ENCODE data around the gene WT1. TPM values are rescaled to one million over a fixed set of nuclear protein-coding genes. Genes with fewer than 3 reads are reported as not detected.

WT1 gene
- polyA plus RNA-seq, 3 donors, result 194 to 254 (median 236) TPM

GRCh38 chr11:32405592-32405991, 29.7 kb downstream of the WT1 start:
- DNase-seq (ENCODE audit: extremely low read depth in 1 of 11, low read depth in 9 of 11, low spot score in 4 of 11), result no peak

- DNase-seq (ENCODE audit: extremely low read depth in 1 of 11, low read depth in 9 of 11, low spot score in 4 of 11), result no peak
These were observed 32.5 kb downstream of the WT1 start for GRCh38 chr11:32402836-32403235.

- no peak for DNase-seq (ENCODE audit: extremely low read depth in 1 of 11, low read depth in 9 of 11, low spot score in 4 of 11)
These were observed 34.5 kb downstream of the WT1 start for GRCh38 chr11:32400670-32401369.

GRCh38 chr11:32400196-32400595, 35.1 kb downstream of the WT1 start:
- DNase-seq (ENCODE audit: extremely low read depth in 1 of 11, low read depth in 9 of 11, low spot score in 4 of 11), result no peak

GRCh38 chr11:32396991-32397390, 38.3 kb downstream of the WT1 start:
- no peak for DNase-seq (ENCODE audit: extremely low read depth in 1 of 11, low read depth in 9 of 11, low spot score in 4 of 11)

GRCh38 chr11:32396331-32396730, 39.0 kb downstream of the WT1 start:
- no peak for DNase-seq (ENCODE audit: extremely low read depth in 1 of 11, low read depth in 9 of 11, low spot score in 4 of 11)

- DNase-seq (ENCODE audit: extremely low read depth in 1 of 11, low read depth in 9 of 11, low spot score in 4 of 11), result no peak
These were observed 40.2 kb downstream of the WT1 start for GRCh38 chr11:32395127-32395526.

GRCh38 chr11:32392840-32393239, 42.5 kb downstream of the WT1 start:
- no peak for DNase-seq (ENCODE audit: extremely low read depth in 1 of 11, low read depth in 9 of 11, low spot score in 4 of 11)

- DNase-seq (ENCODE audit: extremely low read depth in 1 of 11, low read depth in 9 of 11, low spot score in 4 of 11), result peak in 1 of 11 donors; percentile 14
These were observed 43.3 kb downstream of the WT1 start for GRCh38 chr11:32391956-32392553.

- DNase-seq (ENCODE audit: extremely low read depth in 1 of 11, low read depth in 9 of 11, low spot score in 4 of 11), result no peak
These were observed 43.9 kb downstream of the WT1 start for GRCh38 chr11:32391479-32391878.

- DNase-seq (ENCODE audit: extremely low read depth in 1 of 11, low read depth in 9 of 11, low spot score in 4 of 11), result no peak
These were observed 44.6 kb downstream of the WT1 start for GRCh38 chr11:32390712-32391111.

- DNase-seq (ENCODE audit: extremely low read depth in 1 of 11, low read depth in 9 of 11, low spot score in 4 of 11), result no peak
These were observed 46.2 kb downstream of the WT1 start for GRCh38 chr11:32388871-32389770.

GRCh38 chr11:32388365-32388764, 47.0 kb downstream of the WT1 start:
- peak in 2 of 11 donors; percentile 20 to 42 for DNase-seq (ENCODE audit: extremely low read depth in 1 of 11, low read depth in 9 of 11, low spot score in 4 of 11)

- no peak for DNase-seq (ENCODE audit: extremely low read depth in 1 of 11, low read depth in 9 of 11, low spot score in 4 of 11)
These were observed 47.9 kb downstream of the WT1 start for GRCh38 chr11:32387411-32387810.

- DNase-seq (ENCODE audit: extremely low read depth in 1 of 11, low read depth in 9 of 11, low spot score in 4 of 11), result no peak
These were observed 48.5 kb downstream of the WT1 start for GRCh38 chr11:32386770-32387377.

- no peak for DNase-seq (ENCODE audit: extremely low read depth in 1 of 11, low read depth in 9 of 11, low spot score in 4 of 11)
These were observed 49.3 kb downstream of the WT1 start for GRCh38 chr11:32385998-32386397.

GRCh38 chr11:32382339-32383049, 52.8 kb downstream of the WT1 start:
- DNase-seq (ENCODE audit: extremely low read depth in 1 of 11, low read depth in 9 of 11, low spot score in 4 of 11), result no peak

GRCh38 chr11:32381179-32381578, 54.2 kb downstream of the WT1 start:
- DNase-seq (ENCODE audit: extremely low read depth in 1 of 11, low read depth in 9 of 11, low spot score in 4 of 11), result no peak

GRCh38 chr11:32379719-32380118, 55.6 kb downstream of the WT1 start:
- DNase-seq (ENCODE audit: extremely low read depth in 1 of 11, low read depth in 9 of 11, low spot score in 4 of 11), result no peak

All from renal cortex interstitium (tissue), 11 donors.